Stimulated activated CD8-positive, alpha-beta memory T cell treated with anti-CD3 and anti-CD28 coated beads, Interleukin-15, amount 100 ng/mL, for 1 hour (primary cell): ENCODE data around the gene CRELD2.

Experiments used
- DNase-seq: peaks from one replicate; pipeline ENCODE4 v3.0.0-alpha.2; 2020; ENCODE audit warnings: low read depth

Gene CRELD2

GRCh38 chr22:49958366-49958921 is 40.0 kb downstream of the CRELD2 start:
- no peak for DNase-seq

GRCh38 chr22:49958931-49959781 is 40.7 kb downstream of the CRELD2 start:
- DNase-seq, result no peak

DNA sequence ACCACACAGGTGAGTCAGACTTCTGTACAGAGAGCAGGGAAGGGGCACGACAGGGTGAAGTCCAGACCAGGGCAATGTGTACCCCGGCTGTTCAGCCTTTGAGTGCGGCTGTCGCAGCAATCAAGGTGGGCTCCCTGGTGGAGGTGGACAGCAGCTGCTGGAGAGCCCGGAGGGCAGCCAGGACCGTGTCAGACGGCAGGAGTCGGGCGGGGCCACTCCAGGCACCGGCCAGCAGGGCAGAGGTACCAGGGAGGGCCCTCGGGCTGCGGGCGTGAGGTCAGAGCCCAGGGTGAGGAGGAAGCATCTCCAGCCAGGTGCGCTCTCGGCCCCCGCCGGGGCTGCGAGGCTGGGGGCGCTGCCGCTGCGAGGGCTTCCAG is 41.3 kb downstream of the CRELD2 start:
- DNase-seq, result no peak

GRCh38 chr22:49960159-49961004 is 41.9 kb downstream of the CRELD2 start, which contains the start of gene PIM3:
PIM3 (plus strand) TSS chr22:49960772; CDS start chr22:49960948, 176 bp downstream.
- DNase-seq, result peak; percentile 71

- no peak for DNase-seq
Observed at GRCh38 chr22:49961005-49961600, 42.7 kb downstream of the CRELD2 start.

DNA sequence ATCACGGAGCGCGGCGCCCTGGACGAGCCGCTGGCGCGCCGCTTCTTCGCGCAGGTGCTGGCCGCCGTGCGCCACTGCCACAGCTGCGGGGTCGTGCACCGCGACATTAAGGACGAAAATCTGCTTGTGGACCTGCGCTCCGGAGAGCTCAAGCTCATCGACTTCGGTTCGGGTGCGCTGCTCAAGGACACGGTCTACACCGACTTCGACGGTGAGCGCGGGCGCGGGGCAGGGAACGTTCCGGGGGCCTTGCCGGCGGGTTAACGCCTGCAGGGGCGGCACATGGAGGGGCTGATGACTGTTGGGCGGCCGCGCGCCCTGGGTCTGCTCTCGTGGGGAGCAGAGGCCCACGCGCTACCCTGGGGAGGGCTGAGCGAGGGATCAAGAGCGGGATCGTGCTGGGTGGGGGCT is 43.2 kb downstream of the CRELD2 start:
- DNase-seq, result no peak

DNA sequence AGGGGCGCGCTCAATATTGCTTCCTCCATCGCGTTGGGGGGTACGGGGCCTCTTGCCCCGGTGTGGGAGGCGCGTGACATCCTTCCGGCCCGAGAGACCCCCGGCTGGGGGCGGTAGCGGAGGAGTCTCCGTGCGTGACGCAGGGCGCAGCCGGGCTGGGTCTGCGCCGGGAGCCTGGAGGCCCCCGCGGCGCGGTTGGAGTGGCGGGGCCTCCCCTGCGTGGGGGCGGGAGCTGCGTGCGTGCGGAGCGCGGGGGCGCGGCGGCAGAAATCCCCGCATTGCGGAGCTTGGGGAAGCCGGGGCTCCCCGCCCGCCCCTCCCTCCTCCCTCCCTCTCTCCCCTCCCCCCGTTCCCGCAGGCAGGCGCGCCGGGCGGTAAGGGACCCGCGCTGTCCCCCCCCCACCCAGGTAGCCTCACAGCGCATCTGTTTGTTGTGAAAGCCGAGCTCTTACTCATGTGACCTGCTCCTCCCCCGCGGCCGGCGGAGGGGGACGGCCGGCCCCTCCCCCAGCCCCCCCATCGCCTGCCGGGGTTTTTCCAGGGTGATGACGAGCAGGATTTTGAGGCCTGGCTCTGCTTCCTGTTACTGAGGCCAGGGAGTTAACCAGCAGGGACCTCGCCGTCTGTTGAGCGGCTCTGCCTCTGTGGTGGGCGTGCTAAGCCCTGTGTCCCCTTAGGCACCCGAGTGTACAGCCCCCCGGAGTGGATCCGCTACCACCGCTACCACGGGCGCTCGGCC is 43.7 kb downstream of the CRELD2 start:
- DNase-seq, result peak; percentile 59

GRCh38 chr22:49962751-49963646 is 44.6 kb downstream of the CRELD2 start:
- no peak for DNase-seq

DNA sequence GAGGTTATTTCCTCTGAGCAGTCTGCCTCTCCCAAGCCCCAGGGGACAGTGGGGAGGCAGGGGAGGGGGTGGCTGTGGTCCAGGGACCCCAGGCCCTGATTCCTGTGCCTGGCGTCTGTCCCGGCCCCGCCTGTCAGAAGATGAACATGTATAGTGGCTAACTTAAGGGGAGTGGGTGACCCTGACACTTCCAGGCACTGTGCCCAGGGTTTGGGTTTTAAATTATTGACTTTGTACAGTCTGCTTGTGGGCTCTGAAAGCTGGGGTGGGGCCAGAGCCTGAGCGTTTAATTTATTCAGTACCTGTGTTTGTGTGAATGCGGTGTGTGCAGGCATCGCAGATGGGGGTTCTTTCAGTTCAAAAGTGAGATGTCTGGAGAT is 45.2 kb downstream of the CRELD2 start:
- no peak for DNase-seq

GRCh38 chr22:49964136-49965090 is 46.0 kb downstream of the CRELD2 start:
- DNase-seq, result no peak

- DNase-seq, result no peak
Observed at GRCh38 chr22:49965091-49966040, 46.9 kb downstream of the CRELD2 start.

GRCh38 chr22:49966041-49966773 is 47.8 kb downstream of the CRELD2 start:
- no peak for DNase-seq

GRCh38 chr22:49966774-49967705 is 48.6 kb downstream of the CRELD2 start:
- DNase-seq, result no peak

DNA sequence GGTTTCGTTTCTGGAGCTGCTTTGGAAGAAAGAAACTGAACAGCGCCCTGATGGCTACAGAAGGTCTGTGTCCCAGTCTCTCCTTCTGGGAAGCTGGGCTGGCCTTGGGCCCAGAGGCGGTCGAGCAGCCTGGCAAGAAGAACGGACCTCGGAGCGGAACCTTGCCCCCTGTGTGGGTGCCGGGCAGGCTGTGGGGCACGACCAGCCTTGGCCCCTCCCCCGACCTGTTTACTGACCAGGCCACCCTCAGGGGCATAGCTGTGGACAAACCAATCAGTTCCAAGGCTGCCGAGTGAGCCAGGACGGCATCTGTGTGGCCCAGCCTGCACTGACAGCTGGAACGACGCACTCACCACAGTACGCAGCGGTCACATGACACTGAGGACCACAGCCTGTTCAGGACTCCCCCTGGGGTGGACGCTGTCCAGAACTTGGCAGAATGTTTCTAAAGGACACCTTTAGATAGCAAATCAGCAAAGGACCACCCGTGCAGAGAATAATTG is 49.3 kb downstream of the CRELD2 start:
- DNase-seq, result no peak

GRCh38 chr22:49968313-49968830 is 49.9 kb downstream of the CRELD2 start:
- DNase-seq, result no peak
